Peyer's patch (tissue), 4 donors: ENCODE results near the gene PAX6. TPM values are rescaled to one million over a fixed set of nuclear protein-coding genes. Genes with fewer than 3 reads are reported as not detected.

Source experiments
- DNase-seq, 3 donors: peaks; one replicate each; pipeline ENCODE4 v3.0.0-alpha.2; 2017 to 2019
- H3K27ac ChIP-seq, 4 donors: fragments of 200-600 bp; sonication (generic); one replicate each; pipeline ENCODE4 v1.5.1; 2016 to 2019
- H3K27me3 ChIP-seq, 2 donors: fragments of 200-600 bp; sonication (generic); one replicate each; pipeline ENCODE4 v1.5.1; 2019
- H3K36me3 ChIP-seq, 3 donors: fragments of 200-600 bp; sonication (generic); one replicate each; pipeline ENCODE4 v1.5.1; 2016 to 2019
- H3K4me1 ChIP-seq, 4 donors: fragments of 200-600 bp; sonication (generic); one replicate each; pipeline ENCODE4 v1.5.1; 2016 to 2019
- H3K4me3 ChIP-seq, 4 donors: fragments of 200-600 bp; sonication (generic); 1 replicate in 3 of 4; 2 replicates in 1 of 4; pipeline ENCODE4 v1.5.1; 2016 to 2019; ENCODE audit warnings: mild to moderate bottlenecking in 1 of 4
- H3K9me3 ChIP-seq, 4 donors: fragments of 200-600 bp; sonication (generic); one replicate each; pipeline ENCODE4 v1.5.1; 2016 to 2019; ENCODE audit warnings: mild to moderate bottlenecking in 1 of 4
- POLR2A ChIP-seq, 2 donors: fragments of 450-650 bp; IDR thresholded peaks; one replicate each; pipeline ENCODE4 v1.5.1; 2017; ENCODE audit warnings: antibody characterized with exemption in 2 of 2, mild to moderate bottlenecking in 2 of 2, moderate library complexity in 2 of 2
- total RNA-seq, 4 donors: library from RNA; depleted of rRNA; stranded (reverse); fragments of >200 nt; gene quantifications; one replicate each; pipeline ENCODE4 v1.1.0, GENCODE V29; 2016
- TF ChIP-seq, protein P1 (sequence below), 6 experiments: fragments of 450-650 bp in 4 of 6; fragments of 200-600 bp in 2 of 6; sonication (generic) in 1 of 6; IDR thresholded peaks; one replicate each; pipeline ENCODE4 v1.5.1; 2017 to 2019; ENCODE audit warnings: antibody characterized with exemption in 6 of 6, mild to moderate bottlenecking in 3 of 6, moderate library complexity in 1 of 6

The PAX6 gene
- total RNA-seq, 4 donors from 2014 or later, result 2.5 to 5.1 (median 2.8) TPM; not detected in 1

DNA sequence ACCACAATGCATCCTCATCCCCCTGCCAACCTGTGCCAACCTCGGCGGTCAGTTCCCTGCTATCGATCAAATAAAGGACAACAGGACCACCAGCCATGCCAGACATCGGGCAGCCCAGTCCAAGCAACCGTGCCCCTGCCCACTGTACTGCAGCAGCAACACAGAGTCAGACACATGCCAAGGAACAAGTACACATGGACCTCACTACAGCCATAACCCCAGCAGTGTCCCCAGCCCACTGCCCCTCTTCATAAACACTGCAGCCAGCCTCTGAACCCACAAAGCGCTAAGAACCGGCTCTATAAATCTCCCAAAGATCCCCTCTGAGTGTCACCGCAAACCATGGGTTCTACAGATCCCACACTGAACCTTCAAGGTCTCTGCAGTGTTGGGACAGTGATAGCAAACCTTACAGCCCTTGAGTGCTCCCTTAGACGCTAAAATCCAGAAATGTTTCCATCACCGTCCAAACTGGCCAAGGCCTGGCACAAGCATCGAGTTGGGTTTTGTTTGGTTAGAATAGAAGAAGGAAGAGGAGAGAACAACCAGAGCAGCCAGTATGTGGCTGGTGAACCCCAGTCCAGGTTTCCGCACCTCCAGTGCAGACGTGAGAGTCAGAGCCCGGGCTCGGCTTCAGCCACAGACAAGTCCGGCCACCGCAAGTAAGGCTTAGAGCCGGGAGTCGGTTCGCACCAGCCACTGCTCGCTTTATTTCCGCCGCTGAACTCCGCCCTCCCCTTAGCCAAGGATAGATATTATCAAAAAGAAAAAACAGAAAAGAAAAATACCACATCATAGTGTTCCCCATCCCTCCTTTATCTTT is 7.9 kb downstream of the PAX6 start:
- Histone ChIP-seq H3K27me3 (peaks cover 0 to 89% of the 10 kb centered on the region in 2 donors), H3K27ac (no peak overlapping the region), H3K4me3 (no peak overlapping the region), H3K36me3 (no peaks in the 10 kb centered on the region), H3K4me1 (peaks cover 0 to 32% (median 5%) of the 10 kb centered on the region in 4 donors), H3K9me3 (peaks cover 0 to 14% (median 0%) of the 10 kb centered on the region in 4 donors)
- DNase-seq, result no peak
- TF ChIP-seq, protein P1, sequence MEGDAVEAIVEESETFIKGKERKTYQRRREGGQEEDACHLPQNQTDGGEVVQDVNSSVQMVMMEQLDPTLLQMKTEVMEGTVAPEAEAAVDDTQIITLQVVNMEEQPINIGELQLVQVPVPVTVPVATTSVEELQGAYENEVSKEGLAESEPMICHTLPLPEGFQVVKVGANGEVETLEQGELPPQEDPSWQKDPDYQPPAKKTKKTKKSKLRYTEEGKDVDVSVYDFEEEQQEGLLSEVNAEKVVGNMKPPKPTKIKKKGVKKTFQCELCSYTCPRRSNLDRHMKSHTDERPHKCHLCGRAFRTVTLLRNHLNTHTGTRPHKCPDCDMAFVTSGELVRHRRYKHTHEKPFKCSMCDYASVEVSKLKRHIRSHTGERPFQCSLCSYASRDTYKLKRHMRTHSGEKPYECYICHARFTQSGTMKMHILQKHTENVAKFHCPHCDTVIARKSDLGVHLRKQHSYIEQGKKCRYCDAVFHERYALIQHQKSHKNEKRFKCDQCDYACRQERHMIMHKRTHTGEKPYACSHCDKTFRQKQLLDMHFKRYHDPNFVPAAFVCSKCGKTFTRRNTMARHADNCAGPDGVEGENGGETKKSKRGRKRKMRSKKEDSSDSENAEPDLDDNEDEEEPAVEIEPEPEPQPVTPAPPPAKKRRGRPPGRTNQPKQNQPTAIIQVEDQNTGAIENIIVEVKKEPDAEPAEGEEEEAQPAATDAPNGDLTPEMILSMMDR (IDR thresholded peaks at IDR 0.05), result no peak
- TF ChIP-seq POLR2A (IDR thresholded peaks at IDR 0.05), result no peak

DNA sequence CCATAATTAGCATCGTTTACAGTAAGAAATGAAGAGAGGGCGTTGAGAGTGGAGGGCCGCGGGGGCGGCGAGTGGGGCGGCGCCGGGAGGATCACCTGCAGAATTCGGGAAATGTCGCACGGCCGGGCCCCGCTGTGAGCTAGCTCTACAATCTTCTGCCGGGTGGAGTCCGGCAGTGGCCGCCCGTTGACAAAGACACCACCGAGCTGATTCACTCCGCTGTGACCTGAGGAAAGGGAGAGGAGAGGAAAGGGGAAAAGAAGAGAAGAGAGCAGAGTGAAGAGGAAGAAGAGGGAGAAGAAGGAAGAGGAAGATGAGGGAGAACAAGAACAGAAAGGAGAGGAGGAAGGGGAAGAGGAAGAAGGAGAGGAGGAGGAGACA is 8.5 kb downstream of the PAX6 start:
- H3K36me3 ChIP-seq, result no peaks in the 10 kb centered on the region
- peaks cover 0 to 14% (median 0%) of the 10 kb centered on the region in 4 donors for H3K9me3 ChIP-seq
- TF ChIP-seq, protein P1 (IDR thresholded peaks at IDR 0.05), result no peak
- TF ChIP-seq POLR2A (IDR thresholded peaks at IDR 0.05), result no peak
- H3K27me3 ChIP-seq, result peaks cover 0 to 88% of the 10 kb centered on the region in 2 donors
- H3K4me1 ChIP-seq, result peaks cover 0 to 32% (median 5%) of the 10 kb centered on the region in 4 donors
- H3K27ac ChIP-seq, result no peak overlapping the region
- H3K4me3 ChIP-seq, result no peak overlapping the region
- no peak for DNase-seq

DNA sequence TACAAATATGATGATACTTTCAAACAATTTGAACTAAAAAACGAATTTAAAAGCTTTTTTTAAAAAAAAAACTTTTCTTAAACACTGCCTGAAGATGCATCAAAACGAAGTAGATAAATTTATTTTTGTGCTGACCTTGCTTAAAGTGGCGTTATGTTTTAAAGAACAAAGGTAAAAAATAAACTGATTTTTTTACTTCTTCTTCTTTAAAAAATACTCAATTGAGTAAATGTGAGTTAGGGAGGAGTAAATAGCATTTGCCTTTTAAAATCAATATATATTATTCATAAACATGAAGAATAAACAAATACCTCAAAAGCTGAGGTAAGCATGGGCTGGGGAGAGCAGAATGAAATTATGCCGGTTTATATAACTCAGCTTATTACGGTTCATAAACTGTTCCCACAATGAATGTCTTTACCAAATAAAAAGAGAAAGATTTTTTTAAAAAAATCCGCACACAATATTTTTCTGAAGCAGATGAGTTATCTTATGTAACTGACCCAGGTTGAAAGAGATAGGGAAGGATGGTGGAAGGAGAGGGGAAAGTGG is 9.0 kb downstream of the PAX6 start:
- Histone ChIP-seq H3K36me3 (no peaks in the 10 kb centered on the region), H3K27me3 (peaks cover 0 to 86% of the 10 kb centered on the region in 2 donors), H3K9me3 (peaks cover 0 to 14% (median 0%) of the 10 kb centered on the region in 4 donors), H3K4me3 (no peak overlapping the region), H3K4me1 (peaks cover 0 to 32% (median 5%) of the 10 kb centered on the region in 4 donors), H3K27ac (no peak overlapping the region)
- TF ChIP-seq, protein P1 (IDR thresholded peaks at IDR 0.05), result no peak
- TF ChIP-seq POLR2A (IDR thresholded peaks at IDR 0.05), result no peak
- no peak for DNase-seq

DNA sequence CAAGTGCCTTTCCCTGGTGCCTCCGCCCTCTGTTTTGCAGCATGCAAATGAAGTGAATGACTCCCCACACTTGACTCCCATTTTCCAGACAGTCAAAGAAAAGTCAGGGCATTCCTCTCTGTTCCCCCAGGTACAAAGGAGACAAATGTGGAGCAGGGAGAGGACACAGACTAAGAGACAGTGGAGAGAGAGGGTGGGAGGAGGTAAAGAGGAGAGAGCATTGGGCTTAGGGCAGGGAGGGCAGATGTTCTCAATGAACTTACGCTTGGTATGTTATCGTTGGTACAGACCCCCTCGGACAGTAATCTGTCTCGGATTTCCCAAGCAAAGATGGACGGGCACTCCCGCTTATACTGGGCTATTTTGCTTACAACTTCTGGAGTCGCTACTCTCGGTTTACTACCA is 9.8 kb downstream of the PAX6 start:
- H3K36me3 ChIP-seq, result no peaks in the 10 kb centered on the region
- TF ChIP-seq, protein P1 (IDR thresholded peaks at IDR 0.05), result no peak
- TF ChIP-seq POLR2A (IDR thresholded peaks at IDR 0.05), result no peak
- H3K4me1 ChIP-seq, result peaks cover 0 to 32% (median 5%) of the 10 kb centered on the region in 4 donors
- no peak overlapping the region for H3K4me3 ChIP-seq
- no peak overlapping the region for H3K27ac ChIP-seq
- H3K27me3 ChIP-seq, result peaks cover 0 to 83% of the 10 kb centered on the region in 2 donors
- H3K9me3 ChIP-seq, result peaks cover 0 to 14% (median 0%) of the 10 kb centered on the region in 4 donors
- DNase-seq, result no peak

DNA sequence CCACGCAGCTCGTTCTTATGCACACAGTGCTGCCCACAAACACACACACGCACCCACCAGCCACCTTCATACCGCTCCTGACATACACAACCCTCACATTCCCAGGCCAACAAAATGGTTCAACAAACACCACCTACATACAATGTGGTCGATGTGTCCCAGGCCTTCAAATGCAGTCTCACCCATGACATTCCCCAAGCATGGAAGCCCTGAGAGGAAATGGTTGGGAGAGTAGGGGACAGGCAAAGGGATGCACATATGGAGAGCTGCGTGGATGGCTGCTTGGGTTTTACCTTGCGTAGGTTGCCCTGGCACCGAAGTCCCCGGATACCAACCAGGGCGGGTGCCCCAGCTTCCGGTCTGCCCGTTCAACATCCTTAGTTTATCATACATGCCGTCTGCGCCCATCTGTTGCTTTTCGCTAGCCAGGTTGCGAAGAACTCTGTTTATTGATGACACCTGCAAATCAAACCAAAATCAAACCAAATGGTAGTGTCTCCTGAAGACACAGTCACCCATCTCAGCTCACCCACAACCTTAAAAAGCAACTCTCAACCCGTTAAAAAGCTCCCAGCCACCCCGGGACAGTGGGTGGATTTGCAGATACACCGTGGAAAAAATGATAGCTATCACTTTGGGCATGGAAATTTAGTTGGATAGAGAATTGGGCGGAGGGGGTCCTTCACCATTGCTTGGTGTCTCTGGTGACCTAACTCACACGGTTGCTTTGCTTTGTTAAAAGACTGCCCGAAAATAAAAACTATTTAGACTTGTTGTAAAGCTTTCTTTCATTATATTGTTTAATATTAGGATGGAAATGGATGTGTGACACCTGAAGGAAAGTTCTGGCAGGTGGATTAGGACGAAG is 10.5 kb downstream of the PAX6 start:
- no peak for DNase-seq
- H3K4me3 ChIP-seq, result no peak overlapping the region
- peaks cover 0 to 76% of the 10 kb centered on the region in 2 donors for H3K27me3 ChIP-seq
- no peak overlapping the region for H3K27ac ChIP-seq
- no peaks in the 10 kb centered on the region for H3K36me3 ChIP-seq
- H3K9me3 ChIP-seq, result peaks cover 0 to 14% (median 0%) of the 10 kb centered on the region in 4 donors
- TF ChIP-seq, protein P1 (IDR thresholded peaks at IDR 0.05), result no peak
- no peak for TF ChIP-seq POLR2A (IDR thresholded peaks at IDR 0.05)
- H3K4me1 ChIP-seq, result peaks cover 0 to 32% (median 5%) of the 10 kb centered on the region in 4 donors
